HFFc6 (cell line): ENCODE results near the gene NOX5. TPM values are rescaled to one million over a fixed set of nuclear protein-coding genes. Genes with fewer than 3 reads are reported as not detected.

Experiments used
- DNase-seq: peaks from one replicate; pipeline ENCODE4 v3.0.0-alpha.2; 2018
- H3K27ac Mint-ChIP-seq: 2 replicates; pipeline ENCODE4 v1.8.0; 2020; ENCODE audit warnings: mild to moderate bottlenecking, mixed read lengths
- H3K27me3 Mint-ChIP-seq: 2 replicates; pipeline ENCODE4 v1.8.0; 2021; ENCODE audit warnings: mild to moderate bottlenecking, moderate library complexity, mixed read lengths; ENCODE audit not compliant: insufficient read depth
- H3K36me3 Mint-ChIP-seq: 2 replicates; pipeline ENCODE4 v1.8.0; 2021; ENCODE audit warnings: low read depth, mixed read lengths
- H3K4me1 Mint-ChIP-seq: 2 replicates; pipeline ENCODE4 v1.8.0; 2020; ENCODE audit warnings: low read depth, mixed read lengths
- H3K4me3 Mint-ChIP-seq: 2 replicates; pipeline ENCODE4 v1.8.0; 2020; ENCODE audit warnings: mild to moderate bottlenecking, moderate library complexity, mixed read lengths
- H3K9me3 Mint-ChIP-seq: 2 replicates; pipeline ENCODE4 v1.8.0; 2020; ENCODE audit warnings: mild to moderate bottlenecking, mixed read lengths
- total RNA-seq, 6 experiments: library from RNA; stranded (reverse); fragmentation: NEBNext Ultra II Directional; extraction: Animal tissue kit (Norgen Biotek cat#: 25700); gene quantifications; 2 replicates in 1 of 6; 3 replicates in 5 of 6; pipeline ENCODE4 v1.2.3, GENCODE V29; 2021
- TF ChIP-seq, protein P1 (sequence below): fragments of 200-600 bp; sonication (generic); IDR thresholded peaks from 2 replicates; pipeline ENCODE4 v1.5.0; 2021; ENCODE audit warnings: antibody characterized with exemption, mild to moderate bottlenecking

NOX5 gene
- total RNA-seq, 6 experiments from 2014 or later: 0.19 to 0.77 (median 0.64) TPM

DNA sequence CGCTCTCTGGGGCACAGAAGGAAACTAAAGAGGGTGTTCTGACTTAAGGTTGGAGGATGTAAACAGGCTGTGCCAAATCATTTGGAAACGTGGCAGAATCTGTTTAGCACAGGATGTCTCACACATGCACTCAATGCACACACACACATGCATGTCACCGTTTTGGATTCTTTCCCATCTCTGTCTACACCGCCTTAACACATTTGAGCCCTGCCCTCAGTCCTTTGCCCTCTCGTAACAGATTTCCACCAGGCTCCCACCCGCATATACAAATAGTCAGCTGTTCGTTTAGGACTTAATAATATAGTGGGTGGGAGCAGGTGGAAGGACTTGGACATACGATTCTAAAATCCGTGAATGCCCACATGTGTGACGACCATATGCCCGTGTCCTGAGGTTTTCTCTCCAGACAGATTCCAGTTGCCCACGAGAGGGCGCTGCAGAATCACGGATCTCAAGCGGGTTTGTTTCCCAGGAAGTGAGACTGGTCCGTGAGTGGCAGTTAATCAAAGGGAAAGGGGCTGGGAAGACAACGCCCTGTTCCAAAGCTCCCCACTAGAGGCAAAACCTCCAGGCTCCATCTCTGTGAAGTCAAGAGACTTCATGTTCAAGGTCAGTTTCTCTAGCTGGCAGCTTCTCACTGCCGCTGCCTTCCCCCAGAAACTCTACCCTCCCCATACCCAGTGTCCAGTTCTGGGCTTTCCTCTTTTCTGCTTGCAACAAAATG, 44.5 kb downstream of the NOX5 start:
- Mint-ChIP-seq H3K27ac (peak overlapping the region; percentile 56; the same call in 1 of the 2 replicates), H3K9me3 (no peaks in the 10 kb centered on the region), H3K4me3 (peak overlapping the region; percentile 75), H3K36me3 (no peaks in the 10 kb centered on the region), H3K27me3 (peaks cover 13% of the 10 kb centered on the region), H3K4me1 (peaks cover 11% of the 10 kb centered on the region)
- TF ChIP-seq, protein P1, sequence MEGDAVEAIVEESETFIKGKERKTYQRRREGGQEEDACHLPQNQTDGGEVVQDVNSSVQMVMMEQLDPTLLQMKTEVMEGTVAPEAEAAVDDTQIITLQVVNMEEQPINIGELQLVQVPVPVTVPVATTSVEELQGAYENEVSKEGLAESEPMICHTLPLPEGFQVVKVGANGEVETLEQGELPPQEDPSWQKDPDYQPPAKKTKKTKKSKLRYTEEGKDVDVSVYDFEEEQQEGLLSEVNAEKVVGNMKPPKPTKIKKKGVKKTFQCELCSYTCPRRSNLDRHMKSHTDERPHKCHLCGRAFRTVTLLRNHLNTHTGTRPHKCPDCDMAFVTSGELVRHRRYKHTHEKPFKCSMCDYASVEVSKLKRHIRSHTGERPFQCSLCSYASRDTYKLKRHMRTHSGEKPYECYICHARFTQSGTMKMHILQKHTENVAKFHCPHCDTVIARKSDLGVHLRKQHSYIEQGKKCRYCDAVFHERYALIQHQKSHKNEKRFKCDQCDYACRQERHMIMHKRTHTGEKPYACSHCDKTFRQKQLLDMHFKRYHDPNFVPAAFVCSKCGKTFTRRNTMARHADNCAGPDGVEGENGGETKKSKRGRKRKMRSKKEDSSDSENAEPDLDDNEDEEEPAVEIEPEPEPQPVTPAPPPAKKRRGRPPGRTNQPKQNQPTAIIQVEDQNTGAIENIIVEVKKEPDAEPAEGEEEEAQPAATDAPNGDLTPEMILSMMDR: peak; percentile 98
- peak; percentile 77 for DNase-seq

DNA sequence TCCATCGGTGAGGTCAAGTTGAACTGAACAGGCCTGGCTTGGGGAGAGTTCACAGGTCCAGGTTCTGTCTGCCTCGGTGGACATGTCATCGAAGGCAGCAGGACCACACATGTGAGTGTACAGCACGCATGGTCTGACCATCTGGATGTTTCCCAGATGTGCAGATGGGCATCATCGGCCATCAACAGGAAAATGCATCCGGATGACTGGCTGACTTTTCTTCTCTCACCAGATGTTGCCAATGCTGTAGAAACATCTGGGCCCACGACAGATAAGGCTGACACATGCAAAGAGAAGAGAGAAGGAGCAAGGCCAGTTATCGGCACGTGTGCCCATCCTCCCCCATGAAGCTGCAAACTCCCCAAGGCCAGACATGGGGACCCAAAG, 45.1 kb downstream of the NOX5 start:
- Mint-ChIP-seq H3K4me1 (peaks cover 11% of the 10 kb centered on the region), H3K27me3 (peaks cover 12% of the 10 kb centered on the region), H3K27ac (peak overlapping the region; percentile 56; the same call in 1 of the 2 replicates), H3K36me3 (no peaks in the 10 kb centered on the region), H3K4me3 (peak overlapping the region; percentile 75), H3K9me3 (no peaks in the 10 kb centered on the region)
- DNase-seq: no peak
- TF ChIP-seq, protein P1: no peak

DNA sequence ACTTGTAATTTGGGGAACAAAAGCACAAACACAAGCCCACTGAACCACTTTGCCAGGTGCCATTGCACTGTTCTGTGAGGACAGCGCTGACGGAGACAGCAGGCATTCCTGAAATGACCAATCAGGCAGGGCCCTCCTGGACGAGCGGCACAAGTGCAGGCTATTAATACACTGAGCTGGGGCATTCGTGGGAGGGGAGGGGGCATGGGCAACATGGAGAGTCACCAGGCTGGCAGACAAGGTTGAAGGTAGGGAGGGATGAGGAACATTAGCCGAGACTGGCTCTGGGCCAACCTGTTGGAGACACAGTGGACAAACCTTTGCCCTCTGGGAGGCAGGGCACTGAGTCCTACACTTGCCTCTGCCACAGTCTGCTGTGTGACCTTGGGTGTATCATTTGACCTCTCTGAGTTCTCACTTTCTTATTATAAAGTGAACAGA, 45.6 kb downstream of the NOX5 start:
- H3K9me3 Mint-ChIP-seq: no peaks in the 10 kb centered on the region
- H3K36me3 Mint-ChIP-seq: no peaks in the 10 kb centered on the region
- H3K27ac Mint-ChIP-seq: no peak overlapping the region
- no peak for DNase-seq
- TF ChIP-seq, protein P1: no peak
- H3K4me1 Mint-ChIP-seq: peaks cover 11% of the 10 kb centered on the region
- peaks cover 11% of the 10 kb centered on the region for H3K27me3 Mint-ChIP-seq
- H3K4me3 Mint-ChIP-seq: no peak overlapping the region

DNA sequence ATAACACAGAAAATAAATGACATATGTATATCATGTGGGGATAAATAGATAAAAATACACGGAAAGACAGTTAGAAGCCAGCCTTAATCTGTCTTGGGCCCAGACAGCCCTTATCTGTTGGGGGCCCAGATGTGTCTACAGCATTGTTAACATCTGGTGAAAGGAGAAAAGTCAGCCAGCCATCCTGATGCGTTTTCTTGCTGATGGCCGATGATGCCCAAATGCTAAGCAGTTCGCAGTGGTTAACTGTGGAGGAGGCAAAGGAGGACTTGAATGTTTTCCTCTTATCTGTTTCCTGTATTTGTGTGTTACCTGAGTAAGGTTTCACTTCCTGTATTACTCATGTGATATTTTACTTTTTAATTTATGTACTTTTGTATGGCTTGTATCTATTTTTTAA, 46.2 kb downstream of the NOX5 start:
- no peak overlapping the region for H3K4me3 Mint-ChIP-seq
- H3K36me3 Mint-ChIP-seq: no peaks in the 10 kb centered on the region
- peaks cover 11% of the 10 kb centered on the region for H3K27me3 Mint-ChIP-seq
- H3K9me3 Mint-ChIP-seq: no peaks in the 10 kb centered on the region
- peaks cover 11% of the 10 kb centered on the region for H3K4me1 Mint-ChIP-seq
- no peak for DNase-seq
- no peak overlapping the region for H3K27ac Mint-ChIP-seq
- TF ChIP-seq, protein P1: no peak

DNA sequence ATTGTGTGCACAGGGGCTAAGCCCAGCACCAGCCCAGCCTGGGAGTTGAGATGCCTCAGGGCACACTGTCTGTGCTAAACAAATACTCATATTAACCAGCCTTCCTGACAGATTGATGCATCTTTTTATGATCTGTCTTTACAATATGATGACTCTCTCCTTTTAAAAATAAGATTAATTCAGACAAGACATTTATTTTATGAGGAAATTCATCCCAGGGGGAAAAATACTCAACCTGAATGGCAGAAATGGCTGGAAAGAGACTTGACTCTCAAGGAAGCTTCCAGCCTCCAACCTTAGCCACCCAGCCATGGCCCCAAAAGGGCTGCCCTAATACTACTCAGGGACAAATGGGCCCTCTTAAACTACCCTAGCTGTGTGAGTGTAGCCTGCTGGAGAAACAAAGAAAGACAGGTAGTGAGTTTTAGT, 46.9 kb downstream of the NOX5 start:
- Mint-ChIP-seq H3K27me3 (peaks cover 11% of the 10 kb centered on the region), H3K4me3 (no peak overlapping the region), H3K27ac (no peak overlapping the region), H3K9me3 (no peaks in the 10 kb centered on the region), H3K4me1 (peaks cover 11% of the 10 kb centered on the region), H3K36me3 (no peaks in the 10 kb centered on the region)
- TF ChIP-seq, protein P1: peak; percentile 38; the same call in 1 of the 2 replicates
- DNase-seq: no peak
